ENCODE results near the gene RPL10.
A peak's percentile ranks its signal among the peaks of the same experiment; 100 is the strongest.

RPL10 gene

DNA sequence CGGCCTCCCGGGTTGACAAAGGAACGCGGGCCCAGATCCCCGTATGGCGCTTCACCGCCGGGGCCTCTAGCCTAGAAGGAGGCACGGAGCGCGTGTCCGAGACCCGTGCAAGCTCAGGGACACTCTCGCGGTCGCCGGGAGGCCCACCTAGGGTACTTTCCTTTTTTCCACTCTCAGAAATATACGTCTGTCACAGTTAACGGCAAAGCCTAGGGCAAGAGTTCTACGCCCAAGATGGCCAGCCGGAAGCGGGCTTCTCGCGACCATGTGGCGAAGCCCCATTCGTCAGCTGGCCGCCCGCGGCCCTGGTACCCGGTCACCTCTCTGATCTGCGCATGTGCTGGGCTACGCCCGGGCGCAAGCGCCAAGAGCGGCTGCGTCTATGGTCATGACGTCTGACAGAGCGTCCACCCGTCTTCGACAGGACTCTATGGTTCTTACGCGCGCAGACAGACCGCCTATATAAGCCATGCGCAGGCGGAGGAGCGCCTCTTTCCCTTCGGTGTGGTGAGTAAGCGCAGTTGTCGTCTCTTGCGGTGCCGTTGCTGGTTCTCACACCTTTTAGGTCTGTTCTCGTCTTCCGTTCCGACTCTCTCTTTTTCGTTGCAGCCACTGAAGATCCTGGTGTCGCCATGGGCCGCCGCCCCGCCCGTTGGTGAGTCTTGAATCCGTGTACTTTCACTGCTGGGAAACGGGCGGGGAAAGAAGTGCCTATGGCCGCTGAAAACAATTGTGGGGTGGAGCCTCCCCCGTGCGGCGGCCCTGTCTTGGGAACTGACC is at the start of gene RPL10:
TSS of gene RPL10 (plus strand) at position 490 of the 780 bp plus-strand sequence. CDS start at position 633, 143 bp downstream.
- peak; percentile 95 for DNase-seq

DNA sequence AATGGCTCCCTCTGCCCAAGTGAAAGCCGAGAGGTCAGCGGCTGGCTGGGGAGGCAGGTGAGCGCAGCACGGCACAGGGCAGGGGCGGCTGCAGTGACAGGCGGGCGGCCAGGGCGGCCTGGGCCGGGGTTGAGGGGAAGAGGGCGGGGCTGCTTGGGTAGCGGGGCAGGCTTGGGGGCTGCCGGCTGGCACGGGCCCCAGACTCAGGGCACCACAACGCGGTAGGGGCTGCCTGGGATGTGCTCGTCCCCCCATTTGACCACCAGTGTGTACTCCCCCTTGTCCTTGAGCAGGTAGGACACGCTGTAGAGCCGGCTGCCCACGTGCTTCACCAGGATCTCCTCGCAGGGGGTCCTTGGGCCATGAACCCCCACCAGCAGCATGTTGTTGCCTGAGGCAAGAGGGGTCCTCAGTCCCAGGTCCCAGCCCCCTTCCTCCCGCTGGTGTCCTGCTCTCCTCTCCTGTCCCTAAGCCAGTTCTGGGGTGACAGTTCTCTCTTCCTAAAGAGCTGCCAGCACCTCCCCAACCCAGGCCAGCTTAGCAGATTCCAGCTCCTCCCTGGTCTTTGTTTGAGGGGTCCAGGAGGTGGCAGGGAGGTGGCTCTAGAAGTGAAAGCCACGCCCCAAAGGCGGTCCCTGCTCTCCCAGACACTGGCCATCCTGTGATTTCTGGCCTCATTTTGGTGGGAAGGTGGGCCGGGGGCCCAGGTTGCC is 49.4 kb upstream of the RPL10 start:
- no peak for DNase-seq

DNA sequence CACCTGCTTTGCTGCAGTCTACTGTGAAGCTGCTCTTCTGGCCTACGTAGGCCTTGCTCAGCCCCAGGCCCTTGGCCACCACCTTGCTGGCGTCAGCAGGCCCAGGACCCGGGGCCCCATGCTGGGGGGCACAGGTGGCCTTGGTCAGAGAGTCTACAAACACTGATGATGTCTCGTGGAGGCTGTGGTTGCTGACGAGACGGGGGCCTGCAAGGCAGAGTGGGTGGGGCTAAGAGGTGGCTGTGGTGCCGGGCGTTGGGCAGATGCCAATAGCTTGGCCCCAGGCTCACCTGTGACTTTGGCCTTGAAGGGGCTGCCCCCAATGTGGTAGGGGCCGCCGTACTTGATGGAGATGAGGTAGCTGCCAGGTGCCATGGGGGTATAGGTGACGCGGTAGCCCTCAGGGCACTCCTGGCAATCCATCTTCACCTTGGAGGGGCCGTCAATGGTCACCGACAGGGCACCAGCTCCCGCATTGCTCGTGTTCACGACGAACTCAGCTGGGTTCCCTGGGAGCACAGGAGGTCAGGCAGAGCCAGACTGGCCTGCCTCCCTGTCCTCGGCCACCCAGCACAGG is 48.7 kb upstream of the RPL10 start:
- no peak for DNase-seq

DNA sequence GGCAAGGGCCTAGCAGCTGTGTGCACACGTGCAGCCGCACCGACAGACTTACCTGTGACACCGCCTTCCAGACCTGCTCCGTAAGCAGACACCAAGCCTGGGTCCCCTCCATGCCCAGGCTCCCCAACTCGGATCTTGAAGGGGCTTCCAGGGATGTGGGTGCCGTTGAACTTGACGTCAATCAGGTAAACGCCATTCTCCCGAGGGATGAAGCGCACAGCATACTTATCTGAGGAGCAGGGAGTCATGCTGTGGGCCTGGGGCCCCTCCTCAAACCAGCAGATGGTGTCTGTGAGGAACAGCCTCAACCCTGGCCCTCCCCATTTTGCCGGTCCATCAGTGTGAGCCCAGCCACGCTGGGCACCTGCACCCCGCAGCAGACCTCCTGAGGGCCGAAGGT is 48.2 kb upstream of the RPL10 start:
- DNase-seq, result no peak

DNA sequence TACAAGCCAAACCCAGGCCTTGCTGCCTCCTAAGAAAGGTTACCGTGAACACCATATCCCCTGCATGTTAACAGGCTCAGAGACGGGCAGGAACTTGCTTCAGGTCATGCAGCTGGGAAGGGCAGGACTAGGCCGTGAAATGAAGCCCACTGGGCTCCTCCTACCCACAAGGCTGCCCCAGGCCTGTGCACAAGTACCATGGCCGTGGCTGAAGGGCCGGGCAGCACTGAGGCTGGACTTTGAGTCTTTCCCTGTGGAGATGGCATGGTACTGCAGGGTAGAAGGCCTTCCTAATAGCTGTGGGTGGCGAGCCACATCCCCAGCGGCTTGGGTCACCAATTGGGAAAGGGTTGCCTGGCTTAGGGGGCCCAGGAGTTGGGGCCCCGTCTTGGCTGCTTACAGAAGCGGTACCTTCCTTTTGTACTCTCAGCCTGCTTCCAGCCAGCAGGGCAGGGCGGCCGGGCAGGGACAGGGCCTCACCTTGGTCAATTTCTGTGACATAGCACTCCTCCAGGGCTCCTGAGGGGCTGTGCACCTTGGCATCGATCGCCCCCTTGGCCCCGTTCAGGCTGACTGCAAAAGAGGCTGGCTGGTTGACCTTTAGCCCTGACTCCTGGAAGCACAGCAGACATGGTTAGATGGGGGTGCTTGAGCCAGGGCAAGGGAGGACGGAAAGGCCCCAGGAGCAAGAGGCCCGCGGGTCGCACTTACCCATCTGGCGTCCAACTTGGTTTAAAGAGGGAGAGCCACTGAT is 47.6 kb upstream of the RPL10 start:
- DNase-seq, result no peak

DNA sequence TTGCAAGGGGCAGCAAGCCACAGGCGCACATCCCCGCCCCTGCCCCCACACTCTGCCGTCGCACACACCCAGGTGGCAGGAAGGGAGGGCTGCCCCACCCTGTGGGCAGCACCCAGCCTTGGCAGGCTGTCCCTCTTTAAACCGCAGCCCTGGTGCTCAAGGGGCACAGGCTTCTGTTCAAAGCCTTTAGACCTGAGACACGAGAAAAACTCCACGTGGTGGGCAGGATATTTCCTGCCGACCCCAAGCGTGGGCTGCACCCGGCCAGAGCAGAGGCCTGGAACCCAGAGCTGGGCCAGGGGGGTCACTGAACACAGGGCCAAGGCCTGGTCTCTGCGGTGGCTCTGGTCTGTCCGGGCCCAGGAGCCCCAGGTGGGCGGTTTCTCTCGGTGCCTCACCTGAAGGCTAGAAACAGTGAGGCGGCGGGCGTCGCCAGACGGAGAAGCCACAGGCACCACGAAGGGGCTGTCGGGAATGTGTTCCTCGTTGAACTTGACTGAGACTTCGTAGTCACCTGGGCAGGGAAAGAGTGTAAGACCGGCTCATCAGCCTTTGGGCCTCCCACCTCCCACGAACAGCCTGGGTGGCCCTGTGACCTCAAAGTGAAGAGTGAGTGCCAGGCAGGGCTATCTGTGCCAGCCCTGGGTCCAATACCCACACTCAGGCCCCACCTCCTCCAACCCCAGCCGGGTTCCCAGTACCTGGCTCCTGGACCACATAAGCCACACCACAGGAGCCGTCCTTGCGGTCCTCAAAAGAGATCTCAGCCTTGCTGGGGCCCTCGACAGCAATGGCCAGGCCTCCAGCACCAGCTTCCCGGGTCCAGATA is 46.8 kb upstream of the RPL10 start:
- no peak for DNase-seq

DNA sequence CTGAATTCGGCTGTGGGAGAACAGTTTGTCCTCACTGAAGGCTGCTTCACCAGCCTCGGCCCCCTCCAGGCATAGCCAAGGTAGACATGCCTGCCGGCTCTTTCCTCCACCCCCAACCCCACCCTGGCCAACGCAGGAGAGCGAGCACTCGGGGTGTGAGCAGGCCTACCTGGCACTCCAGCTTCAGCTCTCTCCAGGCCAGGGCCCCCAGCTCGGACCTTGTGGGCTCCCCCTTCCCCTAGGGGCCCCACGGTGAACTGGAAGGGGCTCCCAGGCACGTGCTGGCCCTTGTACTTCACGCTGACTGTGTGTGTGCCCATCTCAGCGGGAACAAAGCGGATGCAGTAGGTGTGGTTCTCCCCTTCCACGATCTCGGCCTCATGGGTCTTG is 46.2 kb upstream of the RPL10 start:
- no peak for DNase-seq

DNA sequence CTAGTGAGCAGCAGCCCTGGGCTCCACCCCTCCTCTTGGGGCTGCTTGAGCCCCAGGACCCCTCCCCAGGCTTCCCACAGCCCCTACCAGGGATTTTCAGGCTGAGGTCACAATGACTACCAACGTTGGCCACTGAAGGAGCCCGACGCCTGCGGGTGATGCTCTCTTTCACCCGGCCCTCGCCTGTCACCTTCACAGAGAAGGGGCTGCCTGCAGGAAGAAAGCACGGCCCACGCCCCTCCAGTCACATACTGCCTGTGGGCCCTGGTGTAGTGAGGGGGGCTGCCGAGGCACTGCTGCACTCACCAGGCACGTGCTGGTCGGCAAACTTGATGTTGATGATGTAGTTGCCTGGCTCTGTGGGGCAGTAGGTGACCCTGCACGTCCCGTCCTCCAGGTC is 45.7 kb upstream of the RPL10 start:
- no peak for DNase-seq

DNA sequence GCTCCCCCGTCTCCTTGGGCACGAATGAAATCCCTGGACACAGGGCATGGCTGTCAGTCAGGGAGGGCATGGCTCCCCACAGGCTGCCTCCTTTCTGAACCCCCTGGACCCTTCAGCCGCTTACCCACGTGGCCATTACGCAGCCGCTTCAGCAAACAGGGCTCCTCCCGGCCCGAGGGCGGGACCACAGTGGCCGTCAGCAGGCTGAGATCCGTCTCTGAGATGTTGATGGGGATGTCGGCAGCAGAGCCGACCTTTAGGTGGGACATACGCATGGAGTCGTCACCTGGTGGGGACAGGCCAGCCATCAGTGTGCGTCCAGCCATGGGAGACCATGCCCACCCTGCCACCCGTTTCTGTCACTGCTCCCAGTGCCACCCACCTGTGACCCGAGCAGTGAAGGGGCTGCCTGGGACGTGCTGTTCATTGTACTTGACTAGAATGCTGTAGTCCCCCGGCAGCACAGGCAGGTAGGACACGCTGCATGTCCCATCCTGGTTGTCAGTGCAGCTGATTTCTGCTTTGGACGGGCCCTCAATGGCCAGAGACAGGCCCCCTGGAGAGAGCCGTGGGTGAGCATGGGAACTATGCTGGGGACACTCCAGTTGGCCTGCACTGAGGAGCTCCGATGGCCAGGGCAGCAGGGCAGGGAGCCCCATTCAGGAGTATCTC is 44.9 kb upstream of the RPL10 start:
- no peak for DNase-seq

DNA sequence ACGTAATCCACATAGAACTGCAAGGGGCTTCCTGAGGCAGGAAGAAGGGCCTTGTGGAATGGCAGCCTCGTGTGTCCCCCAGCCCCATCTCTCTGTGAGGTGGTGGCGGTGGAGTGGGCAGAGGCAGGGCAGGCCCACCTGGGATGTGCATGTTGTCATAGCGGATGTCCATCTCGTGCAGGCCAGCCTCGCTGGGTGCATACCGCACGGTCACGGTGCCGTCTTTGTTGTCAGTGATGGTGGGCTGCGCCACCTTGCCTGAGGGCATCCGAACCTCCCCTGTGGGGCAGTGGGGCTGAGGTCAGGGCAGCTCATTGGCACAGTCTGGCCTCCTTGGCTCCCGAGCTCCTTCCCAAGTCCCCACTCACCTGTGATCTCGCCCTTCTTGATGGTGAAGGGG is 44.2 kb upstream of the RPL10 start:
- no peak for DNase-seq

DNA sequence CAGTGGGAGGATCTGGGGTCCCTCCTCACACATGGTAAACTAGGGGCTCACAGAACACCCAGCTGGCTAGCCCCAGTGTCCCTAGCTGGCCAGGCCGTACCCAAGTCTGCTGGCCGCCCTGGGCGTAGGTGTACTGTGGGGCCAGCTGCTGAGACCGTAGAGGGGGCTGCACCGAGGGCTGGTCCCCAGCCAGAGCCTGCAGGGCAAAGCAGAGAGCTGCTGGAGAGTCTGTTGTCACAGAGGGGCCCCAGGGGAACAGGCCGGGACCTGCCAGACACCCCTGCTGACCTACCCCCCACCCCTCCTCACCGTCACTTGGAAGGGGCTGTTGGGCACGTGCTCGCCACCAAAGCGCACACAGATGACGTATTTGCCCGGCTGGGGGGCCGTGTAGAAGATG is 43.7 kb upstream of the RPL10 start:
- DNase-seq, result no peak

DNA sequence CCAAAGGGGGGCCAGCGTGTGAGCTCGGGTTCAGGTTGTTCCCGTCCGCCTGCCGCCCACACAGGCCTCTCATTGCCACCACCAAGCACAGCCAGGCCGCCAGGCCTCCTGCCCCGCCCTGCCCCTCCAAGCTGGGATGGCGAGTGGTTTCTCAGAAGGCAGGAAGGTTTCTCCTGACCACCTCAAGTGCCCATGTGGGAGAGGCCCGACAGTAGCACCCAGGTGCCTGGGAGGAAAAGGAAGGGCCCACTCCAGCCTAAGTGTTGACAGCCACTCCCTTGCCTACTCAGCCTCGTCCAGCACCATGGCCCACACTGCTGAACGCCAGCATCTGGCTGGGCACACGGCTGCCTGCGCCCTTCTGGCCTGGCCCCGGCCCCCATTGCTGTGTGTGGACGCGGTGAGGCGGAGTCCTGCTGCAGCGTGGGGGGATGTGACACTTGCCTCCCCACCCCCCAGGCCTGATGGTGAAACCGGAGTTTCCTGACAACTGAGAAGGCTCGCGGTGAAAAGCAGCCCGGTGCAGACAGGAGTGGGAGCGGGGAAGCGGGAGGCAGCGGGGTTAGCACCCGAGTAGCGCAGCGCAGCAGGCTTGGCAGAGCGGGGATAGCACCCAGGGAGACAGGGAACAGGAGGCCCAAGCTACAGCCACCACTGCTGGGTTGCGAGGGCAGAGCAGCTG is 42.9 kb upstream of the RPL10 start:
- no peak for DNase-seq

DNA sequence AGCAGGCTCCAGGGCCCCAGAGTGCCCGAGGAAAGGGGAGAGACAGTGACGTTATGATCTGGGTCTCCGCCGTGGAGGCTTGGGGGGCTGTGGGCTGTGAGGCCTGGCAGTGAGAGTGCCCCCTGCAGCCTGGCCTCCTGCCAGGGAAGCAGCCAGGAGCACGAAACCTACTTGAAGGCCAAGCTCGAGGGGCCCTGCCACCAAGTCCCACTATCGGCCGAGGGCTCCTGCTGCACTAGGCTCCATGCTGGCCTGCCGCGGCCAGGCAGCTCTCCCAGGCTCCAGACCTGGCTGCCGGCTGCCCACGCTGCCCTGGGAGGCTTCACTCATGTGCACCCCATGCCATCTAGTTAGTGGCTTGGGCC is 42.4 kb upstream of the RPL10 start:
- no peak for DNase-seq

DNA sequence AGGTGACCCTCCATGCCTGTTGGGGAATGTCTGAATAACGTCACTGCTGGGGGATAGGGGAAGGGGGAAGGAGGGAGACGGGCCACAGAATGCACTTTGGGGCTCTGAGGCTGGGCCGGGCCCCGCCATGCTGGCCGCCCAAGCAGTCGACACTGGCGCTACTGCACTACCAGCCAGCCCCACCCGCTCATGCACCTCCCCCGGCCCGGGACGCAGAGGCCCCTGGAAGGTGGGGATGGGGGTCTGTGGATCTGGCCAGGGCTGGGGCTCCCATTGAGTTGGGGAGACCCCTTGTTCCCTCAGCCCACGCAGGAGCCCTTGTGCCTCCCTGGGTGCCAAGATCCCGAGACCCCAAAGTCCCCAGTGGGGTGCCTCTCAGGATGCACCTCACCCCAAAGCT is 41.6 kb upstream of the RPL10 start:
- DNase-seq, result no peak

DNA sequence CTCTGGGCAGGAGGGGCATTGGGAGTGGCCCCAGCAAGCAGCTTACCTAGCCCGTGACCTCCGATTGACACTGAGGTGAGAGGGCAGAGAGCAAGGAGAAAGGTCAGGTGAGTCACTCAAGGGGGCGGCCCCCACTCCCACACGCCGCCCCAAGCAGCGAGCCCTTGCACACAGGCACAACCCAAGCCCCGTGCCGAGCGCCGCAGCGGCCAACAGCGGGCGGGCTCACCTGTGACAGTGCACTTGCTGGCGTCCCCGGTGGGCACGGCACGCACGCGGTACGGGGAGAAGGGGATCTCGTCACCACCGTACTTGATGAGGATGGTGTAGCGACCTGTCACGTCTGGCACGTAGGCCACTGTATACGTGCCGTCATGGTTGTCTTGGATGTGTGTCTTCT is 41.0 kb upstream of the RPL10 start:
- DNase-seq, result no peak

DNA sequence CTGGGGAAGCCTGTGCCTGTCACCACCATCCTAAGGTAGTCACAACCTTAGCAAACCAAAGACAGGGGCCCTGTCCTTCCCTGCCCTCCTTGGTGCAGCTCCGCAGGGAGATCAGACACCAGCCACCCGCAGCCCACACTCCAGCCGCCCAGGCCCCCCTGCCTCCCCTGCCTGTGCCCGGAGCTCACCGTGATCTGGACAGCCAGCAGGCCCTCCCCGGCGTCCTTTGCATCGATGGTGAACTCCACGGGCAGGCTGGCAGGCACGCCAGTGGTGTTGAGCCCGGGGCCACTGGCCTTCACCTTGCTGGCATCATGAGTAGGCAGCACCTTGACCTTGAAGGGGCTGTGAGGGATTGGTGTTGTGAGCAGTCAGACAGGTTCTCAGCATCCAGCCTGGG is 40.2 kb upstream of the RPL10 start:
- no peak for DNase-seq

DNA sequence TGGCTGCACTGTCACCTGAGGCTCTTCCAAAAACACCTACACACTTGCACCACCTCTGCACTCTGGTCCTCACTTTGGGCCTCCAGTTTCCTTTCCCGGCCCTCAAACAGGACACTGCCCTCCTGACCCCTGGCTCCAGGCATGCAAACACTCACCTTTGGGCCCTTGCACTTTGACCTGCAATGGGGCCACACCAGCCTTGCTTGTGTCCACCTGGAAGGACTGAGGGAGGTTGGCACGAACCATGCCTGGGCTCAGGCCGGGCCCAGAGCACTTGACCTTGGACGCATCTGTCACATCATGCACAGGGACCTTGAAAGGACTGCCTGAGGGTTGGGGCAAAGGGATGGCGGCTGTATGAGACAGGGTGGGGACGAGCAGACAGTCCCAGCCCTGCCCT is 39.3 kb upstream of the RPL10 start:
- DNase-seq, result no peak

DNA sequence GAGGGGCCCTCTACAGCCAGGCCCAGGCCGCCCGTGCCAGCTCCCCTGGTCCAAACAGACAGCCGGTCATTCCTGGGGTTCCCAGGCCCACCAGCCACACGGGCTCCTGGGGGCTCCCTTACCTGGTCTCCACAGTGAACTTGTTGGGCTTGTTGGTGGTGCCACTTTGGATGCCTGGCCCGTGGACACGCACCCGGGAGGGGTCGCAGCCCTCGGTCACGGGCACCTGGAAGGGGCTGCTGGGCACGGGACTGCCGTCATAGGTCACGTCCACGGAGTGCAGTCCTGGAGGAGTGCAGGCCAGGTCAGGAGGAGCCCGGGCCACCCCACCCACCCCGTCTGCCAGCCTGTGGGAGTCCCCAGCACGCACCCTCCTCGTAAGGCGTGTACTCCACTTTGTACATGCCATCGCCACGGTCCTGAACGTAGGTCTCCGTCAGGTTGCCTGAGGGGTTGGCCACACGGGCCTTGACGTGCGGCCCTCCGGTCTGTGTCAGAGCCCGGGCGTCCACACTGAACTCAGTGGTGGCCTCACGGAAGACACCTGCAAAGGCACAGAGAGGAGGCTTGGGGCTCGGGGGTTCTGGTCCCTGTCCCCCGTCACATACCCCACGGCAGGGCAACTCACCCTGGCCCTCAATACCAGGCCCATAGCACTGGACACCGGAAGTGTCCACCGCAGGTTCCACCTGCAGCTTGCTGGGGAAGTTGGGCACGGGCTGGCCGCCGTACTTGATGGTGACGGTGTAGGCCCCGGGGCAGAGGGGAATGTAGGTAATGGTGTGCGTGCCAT is 38.6 kb upstream of the RPL10 start:
- no peak for DNase-seq

DNA sequence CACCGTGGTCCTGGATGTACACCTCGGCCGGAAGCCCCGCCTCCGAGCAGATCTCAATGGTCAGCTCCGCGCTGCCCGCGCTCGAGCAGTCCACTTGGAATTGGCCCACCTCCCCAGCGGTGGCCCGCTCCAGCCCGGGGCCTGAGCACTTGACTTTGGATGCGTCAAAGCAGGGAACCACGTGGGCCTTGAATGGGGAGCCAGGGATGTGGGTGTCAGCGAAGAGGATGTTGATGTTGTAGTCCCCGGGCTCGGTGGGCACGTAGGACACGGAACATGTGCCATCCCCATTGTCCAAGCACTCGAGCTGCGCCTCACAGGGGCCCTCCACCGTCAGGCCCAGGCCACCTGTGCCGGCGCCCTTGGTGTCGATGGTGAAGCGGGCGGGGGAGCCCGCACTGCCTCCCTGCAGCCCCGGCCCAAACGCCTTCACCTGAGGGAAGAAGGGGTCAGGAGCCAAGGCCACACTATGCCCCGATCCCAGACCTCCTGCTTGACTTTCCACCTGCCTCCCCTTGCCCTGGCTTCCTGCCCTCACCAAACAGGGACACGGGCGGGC is 37.9 kb upstream of the RPL10 start:
- DNase-seq, result no peak

DNA sequence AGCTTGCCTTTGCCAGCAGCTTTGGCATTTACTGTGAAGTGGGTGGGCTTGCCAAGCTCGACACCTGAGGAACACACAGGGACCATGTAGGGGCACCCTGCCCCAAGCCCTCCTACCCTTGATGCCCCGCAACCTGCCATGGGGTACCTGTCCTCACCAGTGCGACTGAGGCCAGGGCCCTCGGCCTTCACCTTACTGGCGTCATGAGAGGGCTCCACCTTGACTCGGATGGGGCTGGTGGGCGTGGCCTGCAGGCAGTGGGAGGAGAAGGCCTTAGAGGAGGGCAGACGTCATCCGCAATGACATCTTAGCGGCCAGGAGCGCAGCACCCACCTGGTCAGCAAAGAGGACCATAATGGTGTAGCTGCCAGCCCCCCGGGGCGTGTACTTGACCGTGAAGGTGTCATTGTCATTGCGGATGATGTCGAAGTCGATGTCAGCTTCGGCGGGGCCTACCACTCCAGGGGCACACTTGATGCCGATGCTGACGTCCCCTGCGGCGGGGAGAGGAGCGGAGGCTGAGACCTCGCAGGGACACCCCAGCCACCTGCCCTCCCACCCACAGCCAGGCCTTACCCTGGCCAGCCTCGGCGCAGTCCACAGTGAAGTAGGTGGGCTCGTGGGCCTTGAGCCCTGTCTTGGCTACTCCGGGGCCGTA is 36.0 kb upstream of the RPL10 start:
- DNase-seq, result no peak
